GM23338 (cell line): ENCODE measurements around the gene CES2. TPM values are rescaled to one million over a fixed set of nuclear protein-coding genes. Genes with fewer than 3 reads are reported as not detected.

Experiments
- ATAC-seq: fragments of 200-7000 bp; cut with Tn5 transposase; 3 replicates; pipeline ENCODE4 v1.9.1; 2020
- DNase-seq: peaks from one replicate; pipeline ENCODE4 v3.0.0-alpha.2; 2015; ENCODE audit warnings: low spot score
- H2AFZ ChIP-seq: fragments of 200-600 bp; sonication (generic); 2 replicates; pipeline ENCODE4 v1.8.0; 2016; ENCODE audit warnings: antibody characterized with exemption, mild to moderate bottlenecking, moderate library complexity
- H3F3A ChIP-seq: fragments of 200-600 bp; sonication (generic); replicated peaks from 2 replicates; pipeline ENCODE4 v1.8.0; 2017; ENCODE audit warnings: antibody characterized with exemption, mixed run types, low read depth
- H3K27ac ChIP-seq: fragments of 200-600 bp; sonication (generic); 2 replicates; pipeline ENCODE4 v1.6.1; 2016; ENCODE audit warnings: low read depth
- H3K27me3 ChIP-seq: fragments of 200-600 bp; sonication (generic); 2 replicates; pipeline ENCODE4 v1.8.0; 2016; ENCODE audit warnings: mild to moderate bottlenecking, mixed run types, moderate library complexity; ENCODE audit not compliant: insufficient read depth
- H3K36me3 ChIP-seq: fragments of 200-600 bp; sonication (generic); 2 replicates; pipeline ENCODE4 v1.8.0; 2016; ENCODE audit warnings: mild to moderate bottlenecking; ENCODE audit not compliant: insufficient read depth
- H3K4me1 ChIP-seq: fragments of 200-600 bp; sonication (generic); 2 replicates; pipeline ENCODE4 v1.8.0; 2016; ENCODE audit warnings: mild to moderate bottlenecking, moderate library complexity; ENCODE audit not compliant: insufficient read depth
- H3K4me2 ChIP-seq: fragments of 200-600 bp; sonication (generic); 2 replicates; pipeline ENCODE4 v1.7.1; 2017; ENCODE audit warnings: mixed run types
- H3K4me3 ChIP-seq: fragments of 200-600 bp; sonication (generic); 2 replicates; pipeline ENCODE4 v1.6.1; 2016; ENCODE audit warnings: mixed run types
- H3K79me2 ChIP-seq: fragments of 200-600 bp; sonication (generic); replicated peaks from 2 replicates; pipeline ENCODE4 v1.8.0; 2017; ENCODE audit warnings: mild to moderate bottlenecking; ENCODE audit not compliant: insufficient read depth
- H3K9me2 ChIP-seq: fragments of 200-600 bp; sonication (generic); 2 replicates; pipeline ENCODE4 v1.8.0; 2017; ENCODE audit not compliant: insufficient read depth
- H4K20me1 ChIP-seq: fragments of 200-600 bp; sonication (generic); replicated peaks from 2 replicates; pipeline ENCODE4 v1.8.0; 2017; ENCODE audit warnings: mild to moderate bottlenecking; ENCODE audit not compliant: insufficient read depth
- H3K27ac Mint-ChIP-seq: 2 replicates; pipeline ENCODE4 v1.8.0; 2020; ENCODE audit warnings: inconsistent platforms, mild to moderate bottlenecking, moderate library complexity, mixed read lengths
- H3K27me3 Mint-ChIP-seq: 3 replicates; pipeline ENCODE4 v1.8.0; 2022; ENCODE audit warnings: low read depth, mild to moderate bottlenecking, moderate library complexity, mixed read lengths, inconsistent platforms; ENCODE audit not compliant: insufficient read depth, poor library complexity
- H3K36me3 Mint-ChIP-seq: 3 replicates; pipeline ENCODE4 v1.8.0; 2021; ENCODE audit warnings: low read depth, mild to moderate bottlenecking, inconsistent platforms, moderate library complexity, mixed read lengths
- H3K4me1 Mint-ChIP-seq: 3 replicates; pipeline ENCODE4 v1.8.0; 2020; ENCODE audit warnings: mild to moderate bottlenecking, inconsistent platforms, mixed read lengths
- H3K4me3 Mint-ChIP-seq: 3 replicates; pipeline ENCODE4 v1.8.0; 2021; ENCODE audit warnings: moderate library complexity, mild to moderate bottlenecking, inconsistent platforms, mixed read lengths
- H3K9me3 Mint-ChIP-seq: 3 replicates; pipeline ENCODE4 v1.8.0; 2020; ENCODE audit warnings: moderate library complexity, mild to moderate bottlenecking, inconsistent platforms, mixed read lengths
- EZH2 ChIP-seq: fragments of 200-600 bp; sonication (generic); IDR thresholded peaks from one replicate; pipeline ENCODE4 v1.8.0; 2017; ENCODE audit warnings: antibody characterized with exemption, mild to moderate bottlenecking, low read depth; ENCODE audit not compliant: unreplicated experiment
- EZH2phosphoT487 ChIP-seq: fragments of 200-600 bp; sonication (generic); IDR thresholded peaks from one replicate; pipeline ENCODE4 v1.8.1; 2018; ENCODE audit warnings: antibody characterized with exemption; ENCODE audit not compliant: unreplicated experiment
- JUNB ChIP-seq: IDR thresholded peaks from one replicate; pipeline ENCODE4 v1.6.1; 2016; ENCODE audit warnings: antibody characterized with exemption; ENCODE audit not compliant: unreplicated experiment
- NANOG ChIP-seq: IDR thresholded peaks from 2 replicates; pipeline ENCODE4 v1.6.1; 2016; ENCODE audit warnings: antibody characterized with exemption, borderline replicate concordance
- STAT1 ChIP-seq: IDR thresholded peaks from one replicate; pipeline ENCODE4 v1.6.1; 2016; ENCODE audit warnings: antibody characterized with exemption; ENCODE audit not compliant: unreplicated experiment
- ZNF114 ChIP-seq: fragments of 250-450 bp; sonication (Bioruptor Pico); IDR thresholded peaks from 2 replicates; pipeline ENCODE4 v1.5.0; 2020; ENCODE audit warnings: mild to moderate bottlenecking, moderate library complexity
- polyA plus RNA-seq: library from polyadenylated mRNA; unstranded; fragments of >200 nt; fragmentation: Nextera tagmentation; extraction: Ambion mirVana; gene quantifications from 2 replicates; pipeline ENCODE4 v1.2.1, GENCODE V29; 2016
- total RNA-seq: library from RNA; depleted of rRNA; stranded (reverse); fragments of >200 nt; shearing (Covaris generic); gene quantifications from 2 replicates; pipeline ENCODE4 v1.2.3, GENCODE V29; 2014
- TF ChIP-seq, protein P1 (sequence below): fragments of 250-450 bp; sonication (Bioruptor Pico); IDR thresholded peaks from 2 replicates; pipeline ENCODE4 v1.5.0; 2020; ENCODE audit warnings: mild to moderate bottlenecking, moderate library complexity
- TF ChIP-seq, protein P2 (sequence below): IDR thresholded peaks from 2 replicates; pipeline ENCODE4 v1.6.1; 2016; ENCODE audit warnings: antibody characterized with exemption
- TF ChIP-seq, protein P3 (sequence below), 2 experiments: fragments of 200-600 bp in 1 of 2; sonication (generic) in 1 of 2; conservative IDR thresholded peaks; 2 replicates each; pipeline versions ENCODE4 v1.5.1 to v1.6.1; 2016 to 2017; ENCODE audit warnings: antibody characterized with exemption in 2 of 2, low read depth in 2 of 2, mild to moderate bottlenecking in 2 of 2, moderate library complexity in 1 of 2

The CES2 gene
- total and polyA plus RNA-seq, 2 experiments from 2014 or later: 5.0 to 9.3 TPM

- TF ChIP-seq, protein P1, sequence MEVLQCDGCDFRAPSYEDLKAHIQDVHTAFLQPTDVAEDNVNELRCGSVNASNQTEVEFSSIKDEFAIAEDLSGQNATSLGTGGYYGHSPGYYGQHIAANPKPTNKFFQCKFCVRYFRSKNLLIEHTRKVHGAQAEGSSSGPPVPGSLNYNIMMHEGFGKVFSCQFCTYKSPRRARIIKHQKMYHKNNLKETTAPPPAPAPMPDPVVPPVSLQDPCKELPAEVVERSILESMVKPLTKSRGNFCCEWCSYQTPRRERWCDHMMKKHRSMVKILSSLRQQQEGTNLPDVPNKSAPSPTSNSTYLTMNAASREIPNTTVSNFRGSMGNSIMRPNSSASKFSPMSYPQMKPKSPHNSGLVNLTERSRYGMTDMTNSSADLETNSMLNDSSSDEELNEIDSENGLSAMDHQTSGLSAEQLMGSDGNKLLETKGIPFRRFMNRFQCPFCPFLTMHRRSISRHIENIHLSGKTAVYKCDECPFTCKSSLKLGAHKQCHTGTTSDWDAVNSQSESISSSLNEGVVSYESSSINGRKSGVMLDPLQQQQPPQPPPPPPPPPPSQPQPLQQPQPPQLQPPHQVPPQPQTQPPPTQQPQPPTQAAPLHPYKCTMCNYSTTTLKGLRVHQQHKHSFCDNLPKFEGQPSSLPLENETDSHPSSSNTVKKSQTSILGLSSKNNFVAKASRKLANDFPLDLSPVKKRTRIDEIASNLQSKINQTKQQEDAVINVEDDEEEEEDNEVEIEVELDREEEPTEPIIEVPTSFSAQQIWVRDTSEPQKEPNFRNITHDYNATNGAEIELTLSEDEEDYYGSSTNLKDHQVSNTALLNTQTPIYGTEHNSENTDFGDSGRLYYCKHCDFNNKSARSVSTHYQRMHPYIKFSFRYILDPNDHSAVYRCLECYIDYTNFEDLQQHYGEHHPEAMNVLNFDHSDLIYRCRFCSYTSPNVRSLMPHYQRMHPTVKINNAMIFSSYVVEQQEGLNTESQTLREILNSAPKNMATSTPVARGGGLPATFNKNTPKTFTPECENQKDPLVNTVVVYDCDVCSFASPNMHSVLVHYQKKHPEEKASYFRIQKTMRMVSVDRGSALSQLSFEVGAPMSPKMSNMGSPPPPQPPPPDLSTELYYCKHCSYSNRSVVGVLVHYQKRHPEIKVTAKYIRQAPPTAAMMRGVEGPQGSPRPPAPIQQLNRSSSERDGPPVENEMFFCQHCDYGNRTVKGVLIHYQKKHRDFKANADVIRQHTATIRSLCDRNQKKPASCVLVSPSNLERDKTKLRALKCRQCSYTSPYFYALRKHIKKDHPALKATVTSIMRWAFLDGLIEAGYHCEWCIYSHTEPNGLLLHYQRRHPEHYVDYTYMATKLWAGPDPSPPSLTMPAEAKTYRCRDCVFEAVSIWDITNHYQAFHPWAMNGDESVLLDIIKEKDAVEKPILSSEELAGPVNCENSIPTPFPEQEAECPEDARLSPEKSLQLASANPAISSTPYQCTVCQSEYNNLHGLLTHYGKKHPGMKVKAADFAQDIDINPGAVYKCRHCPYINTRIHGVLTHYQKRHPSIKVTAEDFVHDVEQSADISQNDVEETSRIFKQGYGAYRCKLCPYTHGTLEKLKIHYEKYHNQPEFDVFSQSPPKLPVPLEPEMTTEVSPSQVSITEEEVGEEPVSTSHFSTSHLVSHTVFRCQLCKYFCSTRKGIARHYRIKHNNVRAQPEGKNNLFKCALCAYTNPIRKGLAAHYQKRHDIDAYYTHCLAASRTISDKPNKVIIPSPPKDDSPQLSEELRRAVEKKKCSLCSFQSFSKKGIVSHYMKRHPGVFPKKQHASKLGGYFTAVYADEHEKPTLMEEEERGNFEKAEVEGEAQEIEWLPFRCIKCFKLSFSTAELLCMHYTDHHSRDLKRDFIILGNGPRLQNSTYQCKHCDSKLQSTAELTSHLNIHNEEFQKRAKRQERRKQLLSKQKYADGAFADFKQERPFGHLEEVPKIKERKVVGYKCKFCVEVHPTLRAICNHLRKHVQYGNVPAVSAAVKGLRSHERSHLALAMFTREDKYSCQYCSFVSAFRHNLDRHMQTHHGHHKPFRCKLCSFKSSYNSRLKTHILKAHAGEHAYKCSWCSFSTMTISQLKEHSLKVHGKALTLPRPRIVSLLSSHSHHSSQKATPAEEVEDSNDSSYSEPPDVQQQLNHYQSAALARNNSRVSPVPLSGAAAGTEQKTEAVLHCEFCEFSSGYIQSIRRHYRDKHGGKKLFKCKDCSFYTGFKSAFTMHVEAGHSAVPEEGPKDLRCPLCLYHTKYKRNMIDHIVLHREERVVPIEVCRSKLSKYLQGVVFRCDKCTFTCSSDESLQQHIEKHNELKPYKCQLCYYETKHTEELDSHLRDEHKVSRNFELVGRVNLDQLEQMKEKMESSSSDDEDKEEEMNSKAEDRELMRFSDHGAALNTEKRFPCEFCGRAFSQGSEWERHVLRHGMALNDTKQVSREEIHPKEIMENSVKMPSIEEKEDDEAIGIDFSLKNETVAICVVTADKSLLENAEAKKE (CRISPR knock-in tag): no peak
- TF ChIP-seq, protein P2, sequence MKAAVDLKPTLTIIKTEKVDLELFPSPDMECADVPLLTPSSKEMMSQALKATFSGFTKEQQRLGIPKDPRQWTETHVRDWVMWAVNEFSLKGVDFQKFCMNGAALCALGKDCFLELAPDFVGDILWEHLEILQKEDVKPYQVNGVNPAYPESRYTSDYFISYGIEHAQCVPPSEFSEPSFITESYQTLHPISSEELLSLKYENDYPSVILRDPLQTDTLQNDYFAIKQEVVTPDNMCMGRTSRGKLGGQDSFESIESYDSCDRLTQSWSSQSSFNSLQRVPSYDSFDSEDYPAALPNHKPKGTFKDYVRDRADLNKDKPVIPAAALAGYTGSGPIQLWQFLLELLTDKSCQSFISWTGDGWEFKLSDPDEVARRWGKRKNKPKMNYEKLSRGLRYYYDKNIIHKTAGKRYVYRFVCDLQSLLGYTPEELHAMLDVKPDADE: no peak
- no peak for TF ChIP-seq EZH2phosphoT487
Observed at GRCh38 chr16:66908762-66909559, 26.4 kb upstream of the CES2 start (continued).

GRCh38 chr16:66910175-66910940, 25.0 kb upstream of the CES2 start:
- Histone ChIP-seq H3F3A (no peaks in the 10 kb centered on the region), H3K27me3 (no peaks in the 10 kb centered on the region), H2AFZ (no peak overlapping the region), H3K4me3 (no peak overlapping the region), H4K20me1 (no peaks in the 10 kb centered on the region), H3K9me2 (no peaks in the 10 kb centered on the region), H3K4me2 (no peak overlapping the region), H3K79me2 (no peaks in the 10 kb centered on the region), H3K4me1 (no peaks in the 10 kb centered on the region), H3K27ac (no peak overlapping the region), H3K36me3 (no peaks in the 10 kb centered on the region)
- Mint-ChIP-seq H3K4me3 (no peak overlapping the region), H3K27ac (no peak overlapping the region), H3K4me1 (peaks cover 2% of the 10 kb centered on the region; the same call in 1 of the 3 replicates), H3K36me3 (no peaks in the 10 kb centered on the region), H3K27me3 (peaks cover 20% of the 10 kb centered on the region), H3K9me3 (no peaks in the 10 kb centered on the region; the same call in 2 of the 3 replicates)
- DNase-seq (no peak), ATAC-seq (no peak)
- TF ChIP-seq, protein P2: no peak
- TF ChIP-seq JUNB (no peak), EZH2phosphoT487 (no peak), ZNF114 (CRISPR knock-in tag) (no peak), EZH2 (no peak), STAT1 (no peak), NANOG (no peak)
- TF ChIP-seq, protein P3, sequence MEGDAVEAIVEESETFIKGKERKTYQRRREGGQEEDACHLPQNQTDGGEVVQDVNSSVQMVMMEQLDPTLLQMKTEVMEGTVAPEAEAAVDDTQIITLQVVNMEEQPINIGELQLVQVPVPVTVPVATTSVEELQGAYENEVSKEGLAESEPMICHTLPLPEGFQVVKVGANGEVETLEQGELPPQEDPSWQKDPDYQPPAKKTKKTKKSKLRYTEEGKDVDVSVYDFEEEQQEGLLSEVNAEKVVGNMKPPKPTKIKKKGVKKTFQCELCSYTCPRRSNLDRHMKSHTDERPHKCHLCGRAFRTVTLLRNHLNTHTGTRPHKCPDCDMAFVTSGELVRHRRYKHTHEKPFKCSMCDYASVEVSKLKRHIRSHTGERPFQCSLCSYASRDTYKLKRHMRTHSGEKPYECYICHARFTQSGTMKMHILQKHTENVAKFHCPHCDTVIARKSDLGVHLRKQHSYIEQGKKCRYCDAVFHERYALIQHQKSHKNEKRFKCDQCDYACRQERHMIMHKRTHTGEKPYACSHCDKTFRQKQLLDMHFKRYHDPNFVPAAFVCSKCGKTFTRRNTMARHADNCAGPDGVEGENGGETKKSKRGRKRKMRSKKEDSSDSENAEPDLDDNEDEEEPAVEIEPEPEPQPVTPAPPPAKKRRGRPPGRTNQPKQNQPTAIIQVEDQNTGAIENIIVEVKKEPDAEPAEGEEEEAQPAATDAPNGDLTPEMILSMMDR (conservative IDR thresholded peaks at IDR 0.05; ENCODE audit: low read depth in 2 of 2): no peak
